Thyroid gland (tissue), 4 donors: ENCODE data around the gene TOP2A. TPM values are rescaled to one million over a fixed set of nuclear protein-coding genes. Genes with fewer than 3 reads are reported as not detected.
"Not testable (repeated sequence)": the region's sequence is repeated elsewhere in the genome, so short reads cannot be mapped to it uniquely, and the experiment has no call there.

Experiments
- DNase-seq, 2 donors: peaks; one replicate each; pipeline ENCODE4 v3.0.0-alpha.2; 2019
- H3K27ac ChIP-seq, 3 donors: fragments of 200-600 bp; sonication (generic); 1 replicate in 2 of 3; 2 replicates in 1 of 3; pipeline ENCODE4 v1.5.1; 2016 to 2019; ENCODE audit warnings: mild to moderate bottlenecking in 1 of 3, moderate library complexity in 1 of 3
- H3K27me3 ChIP-seq: fragments of 200-600 bp; sonication (generic); one replicate; pipeline ENCODE4 v1.5.1; 2019
- H3K36me3 ChIP-seq, 2 donors: fragments of 200-600 bp; sonication (generic); one replicate each; pipeline ENCODE4 v1.5.1; 2016 to 2019
- H3K4me1 ChIP-seq, 2 donors: fragments of 200-600 bp; sonication (generic); one replicate each; pipeline ENCODE4 v1.5.1; 2017 to 2019
- H3K4me3 ChIP-seq, 3 donors: fragments of 200-600 bp; sonication (generic); replicated peaks in 1 of 3; 1 replicate in 2 of 3; 2 replicates in 1 of 3; pipeline ENCODE4 v1.5.1; 2016; ENCODE audit warnings: mild to moderate bottlenecking in 1 of 3
- H3K9me3 ChIP-seq: fragments of 200-600 bp; sonication (generic); one replicate; pipeline ENCODE4 v1.5.1; 2017
- POLR2A ChIP-seq, 2 donors: fragments of 450-650 bp; IDR thresholded peaks; one replicate each; pipeline ENCODE4 v1.6.1; 2017; ENCODE audit warnings: antibody characterized with exemption in 2 of 2, mild to moderate bottlenecking in 2 of 2, moderate library complexity in 1 of 2
- WGBS, 2 donors: methylation state at CpG; one replicate each; pipeline ENCODE4 v1.1.5; 2017; 5-methylcytosine and 5-hydroxymethylcytosine counted together
- intact Hi-C: fragments of 100-400 bp; cut with DNase I; formaldehyde crosslinking; loops from one replicate; pipeline ENCODE4 v1.15.1; 2023
- total RNA-seq, 4 donors: library from RNA; depleted of rRNA; stranded (reverse); fragments of >200 nt; gene quantifications; one replicate each; pipeline ENCODE4 v1.2.3, GENCODE V29; 2016
- TF ChIP-seq, protein P1 (sequence below), 6 experiments: fragments of 200-600 bp in 3 of 6; fragments of 450-650 bp in 3 of 6; sonication (generic) in 3 of 6; IDR thresholded peaks; one replicate each; pipeline ENCODE4 v1.5.1; 2016 to 2019; ENCODE audit warnings: antibody characterized with exemption in 6 of 6, mild to moderate bottlenecking in 2 of 6, inconsistent platforms in 1 of 6, moderate library complexity in 1 of 6

The TOP2A gene
- total RNA-seq, 4 donors from 2014 or later: 0.20 to 5.2 (median 2.2) TPM

DNA sequence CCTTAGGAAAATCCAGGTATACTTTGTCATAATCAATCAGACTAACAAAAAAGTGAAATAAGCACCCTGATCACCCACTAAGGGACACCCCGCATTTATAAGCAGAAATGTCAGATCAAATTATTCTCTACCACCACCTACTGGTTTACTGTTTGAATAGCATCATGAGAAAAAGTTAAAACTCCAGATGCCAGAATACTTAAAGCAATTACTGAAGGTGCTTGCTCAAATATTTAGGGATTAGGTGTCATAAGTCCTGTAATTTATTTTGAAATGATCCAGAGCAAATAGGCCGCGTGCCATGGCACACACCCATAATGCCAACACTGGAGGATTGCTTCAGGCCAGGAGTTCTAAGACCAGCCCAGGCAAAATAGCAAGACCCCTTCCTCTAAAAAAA is 2.3 kb downstream of the TOP2A start:
- intact Hi-C loops: loop anchor here (5.0 to 10.0 kb wide), 2 partner anchors 53 to 111 kb away; partner anchors contain the start of genes GJD3 and RARA
- Histone ChIP-seq H3K4me1 (peaks cover 14 to 16% of the 10 kb centered on the region in 2 donors), H3K4me3 (no peak overlapping the region), H3K36me3 (no peaks in the 10 kb centered on the region), H3K27ac (no peak overlapping the region), H3K27me3 (no peaks in the 10 kb centered on the region), H3K9me3 (no peaks in the 10 kb centered on the region)
- TF ChIP-seq, protein P1, sequence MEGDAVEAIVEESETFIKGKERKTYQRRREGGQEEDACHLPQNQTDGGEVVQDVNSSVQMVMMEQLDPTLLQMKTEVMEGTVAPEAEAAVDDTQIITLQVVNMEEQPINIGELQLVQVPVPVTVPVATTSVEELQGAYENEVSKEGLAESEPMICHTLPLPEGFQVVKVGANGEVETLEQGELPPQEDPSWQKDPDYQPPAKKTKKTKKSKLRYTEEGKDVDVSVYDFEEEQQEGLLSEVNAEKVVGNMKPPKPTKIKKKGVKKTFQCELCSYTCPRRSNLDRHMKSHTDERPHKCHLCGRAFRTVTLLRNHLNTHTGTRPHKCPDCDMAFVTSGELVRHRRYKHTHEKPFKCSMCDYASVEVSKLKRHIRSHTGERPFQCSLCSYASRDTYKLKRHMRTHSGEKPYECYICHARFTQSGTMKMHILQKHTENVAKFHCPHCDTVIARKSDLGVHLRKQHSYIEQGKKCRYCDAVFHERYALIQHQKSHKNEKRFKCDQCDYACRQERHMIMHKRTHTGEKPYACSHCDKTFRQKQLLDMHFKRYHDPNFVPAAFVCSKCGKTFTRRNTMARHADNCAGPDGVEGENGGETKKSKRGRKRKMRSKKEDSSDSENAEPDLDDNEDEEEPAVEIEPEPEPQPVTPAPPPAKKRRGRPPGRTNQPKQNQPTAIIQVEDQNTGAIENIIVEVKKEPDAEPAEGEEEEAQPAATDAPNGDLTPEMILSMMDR (IDR thresholded peaks at IDR 0.05): peak; percentile 24 to 69 (median 61)
- TF ChIP-seq POLR2A (IDR thresholded peaks at IDR 0.05): no peak
- 43 to 45% methylated on average over 3 of the region's 3 CpGs for WGBS, 2 donors
- no peak for DNase-seq

DNA sequence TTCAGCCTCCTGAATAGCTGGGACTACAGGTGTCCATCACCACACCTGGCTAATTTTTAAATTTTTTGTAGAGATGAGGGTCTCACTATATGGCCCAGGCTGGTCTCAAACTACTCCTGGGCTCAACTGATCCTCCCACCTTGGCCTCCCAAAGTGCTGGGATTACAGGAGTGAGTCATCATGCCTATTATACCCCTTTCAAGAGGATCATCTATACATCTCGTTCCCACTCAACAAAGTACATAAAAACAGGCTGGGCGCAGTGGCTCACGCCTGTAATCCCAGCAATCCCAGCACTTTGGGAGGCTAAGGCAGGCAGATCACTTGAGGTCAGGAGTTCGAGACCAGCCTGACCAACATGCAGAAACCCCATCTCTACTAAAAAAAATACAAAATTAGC is 3.4 kb downstream of the TOP2A start:
- 91 to 94% methylated on average over 4 of the region's 4 CpGs for WGBS, 2 donors
- intact Hi-C loops: loop anchor here (10.0 kb wide), 1 partner anchor 110 kb away; the partner anchor contains the start of gene RARA
- peak overlapping the region in 1 of 3 donors; percentile 11 for H3K27ac ChIP-seq
- not testable (repeated sequence) for H3K27me3 ChIP-seq, H3K9me3 ChIP-seq, H3K36me3 ChIP-seq, H3K4me3 ChIP-seq, DNase-seq
- peaks cover 17 to 23% of the 10 kb centered on the region in 2 donors for H3K4me1 ChIP-seq

DNA sequence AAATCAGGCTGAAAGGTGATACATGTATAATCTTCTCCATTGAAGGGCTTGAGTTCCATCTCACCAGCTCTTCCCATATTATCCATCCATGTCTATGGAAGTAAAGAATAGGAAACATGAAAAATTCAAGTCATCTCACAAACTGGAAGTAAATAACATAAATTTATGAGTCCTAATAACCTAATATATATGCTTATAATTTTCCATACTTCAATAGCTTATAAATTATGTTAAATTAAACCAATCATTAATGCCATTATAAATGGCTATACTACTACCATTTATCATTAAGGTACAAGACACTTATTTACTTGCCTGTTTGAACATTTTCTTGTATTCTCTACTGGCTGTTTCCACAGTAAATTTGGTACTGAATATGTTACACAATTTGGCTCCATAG is 4.8 kb downstream of the TOP2A start:
- no peaks in the 10 kb centered on the region for H3K36me3 ChIP-seq
- no peak overlapping the region for H3K4me3 ChIP-seq
- H3K27ac ChIP-seq: no peak overlapping the region
- H3K4me1 ChIP-seq: peaks cover 12 to 23% of the 10 kb centered on the region in 2 donors
- H3K27me3 ChIP-seq: no peaks in the 10 kb centered on the region
- no peaks in the 10 kb centered on the region for H3K9me3 ChIP-seq
- no peak for DNase-seq
- intact Hi-C loops: loop anchor here (10.0 kb wide), 1 partner anchor 108 kb away; the partner anchor contains the start of gene RARA
- TF ChIP-seq, protein P1 (IDR thresholded peaks at IDR 0.05): no peak
- TF ChIP-seq POLR2A (IDR thresholded peaks at IDR 0.05): no peak

DNA sequence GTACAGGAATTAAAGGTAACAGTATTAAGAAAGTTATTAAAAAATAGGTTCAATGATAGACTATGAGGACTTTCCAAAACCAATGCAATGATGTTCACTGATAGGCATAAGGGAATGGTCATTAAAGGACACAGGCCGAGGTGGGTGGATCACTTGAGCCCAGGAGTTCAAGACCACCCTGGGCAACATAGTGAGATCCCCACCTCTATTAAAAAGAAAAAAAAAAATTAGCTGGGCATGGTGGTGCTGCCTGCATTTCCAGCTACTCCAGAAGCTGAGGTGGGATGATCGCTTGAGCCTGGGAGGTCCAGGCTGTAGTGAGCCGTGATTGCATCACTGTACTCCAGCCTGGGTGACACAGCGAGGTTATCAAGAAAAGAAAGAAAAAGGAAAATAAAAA is 5.9 kb downstream of the TOP2A start:
- TF ChIP-seq POLR2A (IDR thresholded peaks at IDR 0.05): no peak
- TF ChIP-seq, protein P1 (IDR thresholded peaks at IDR 0.05): no peak
- Histone ChIP-seq H3K4me1 (peaks cover 7 to 19% of the 10 kb centered on the region in 2 donors), H3K27me3 (no peaks in the 10 kb centered on the region), H3K27ac (peak overlapping the region in 2 of 3 donors; percentile 72 to 94), H3K9me3 (no peaks in the 10 kb centered on the region), H3K4me3 (no peak overlapping the region), H3K36me3 (no peaks in the 10 kb centered on the region)
- intact Hi-C loops: loop anchor here (10.0 kb wide), 1 partner anchor 107 kb away; the partner anchor contains the start of gene RARA
- 93 to 97% methylated on average over 4 of the region's 4 CpGs for WGBS, 2 donors
- DNase-seq: no peak

DNA sequence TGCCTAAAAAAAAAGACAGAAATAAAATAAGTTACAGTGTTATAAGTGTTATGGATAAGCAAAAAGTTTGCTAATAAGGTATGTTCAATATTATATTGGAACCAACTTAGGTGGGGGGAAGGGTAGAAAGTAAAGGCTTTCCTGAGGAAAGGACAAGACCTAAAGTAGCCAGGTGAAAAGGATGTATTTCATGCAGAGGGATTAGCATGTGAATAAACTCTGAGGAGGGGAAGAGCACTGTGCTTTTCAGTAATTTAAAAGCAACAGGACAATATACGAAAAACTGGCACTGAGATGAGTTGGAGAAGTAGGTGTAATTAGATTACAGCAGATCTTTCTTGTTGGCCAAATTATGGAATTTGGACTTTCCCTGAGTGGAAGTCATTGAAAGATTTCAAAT is 7.6 kb downstream of the TOP2A start:
- peaks cover 7 to 19% of the 10 kb centered on the region in 2 donors for H3K4me1 ChIP-seq
- DNase-seq: no peak
- 88 to 98% methylated on average over 1 of the region's 1 CpG for WGBS, 2 donors
- intact Hi-C loops: loop anchor here (10.0 kb wide), 1 partner anchor 105 kb away; the partner anchor contains the start of gene RARA
- H3K36me3 ChIP-seq: no peaks in the 10 kb centered on the region
- no peak overlapping the region for H3K4me3 ChIP-seq
- no peaks in the 10 kb centered on the region for H3K27me3 ChIP-seq
- H3K27ac ChIP-seq: peak overlapping the region in 2 of 3 donors; percentile 80 to 94
- no peaks in the 10 kb centered on the region for H3K9me3 ChIP-seq
- no peak for TF ChIP-seq POLR2A (IDR thresholded peaks at IDR 0.05)
- TF ChIP-seq, protein P1 (IDR thresholded peaks at IDR 0.05): no peak

DNA sequence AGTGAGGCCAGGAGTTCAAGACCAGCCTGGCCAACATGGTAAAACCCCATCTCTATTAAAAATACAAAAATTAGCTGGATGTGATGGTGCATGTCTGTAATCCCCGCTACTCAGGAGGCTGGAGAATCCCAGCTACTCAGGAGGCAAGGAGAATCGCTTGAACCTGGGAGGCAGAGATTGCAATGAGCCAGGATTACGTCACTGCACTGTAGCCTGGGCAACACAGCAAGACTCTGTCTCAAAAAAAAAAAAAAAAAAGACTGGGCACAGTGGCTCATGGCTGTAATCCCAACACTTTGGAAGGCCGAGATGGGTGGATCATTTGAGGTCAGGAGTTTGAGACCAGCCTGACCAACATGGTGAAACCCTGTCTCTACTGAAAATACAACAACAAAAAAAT is 8.2 kb downstream of the TOP2A start:
- H3K27me3 ChIP-seq, DNase-seq, intact Hi-C loops, H3K4me3 ChIP-seq, H3K9me3 ChIP-seq, H3K36me3 ChIP-seq: not testable (repeated sequence)
- H3K4me1 ChIP-seq: peaks cover 7 to 19% of the 10 kb centered on the region in 2 donors
- WGBS, 2 donors: 93 to 96% methylated on average over 4 of the region's 4 CpGs
- H3K27ac ChIP-seq: peak overlapping the region in 1 of 3 donors; percentile 80
